ENCODE data around the gene SLC23A2. TPM values are rescaled to one million over a fixed set of nuclear protein-coding genes. Genes with fewer than 3 reads are reported as not detected.

SLC23A2 gene
- total RNA-seq, 2 experiments from 2014 or later, result 14.3 to 25.7 TPM

DNA sequence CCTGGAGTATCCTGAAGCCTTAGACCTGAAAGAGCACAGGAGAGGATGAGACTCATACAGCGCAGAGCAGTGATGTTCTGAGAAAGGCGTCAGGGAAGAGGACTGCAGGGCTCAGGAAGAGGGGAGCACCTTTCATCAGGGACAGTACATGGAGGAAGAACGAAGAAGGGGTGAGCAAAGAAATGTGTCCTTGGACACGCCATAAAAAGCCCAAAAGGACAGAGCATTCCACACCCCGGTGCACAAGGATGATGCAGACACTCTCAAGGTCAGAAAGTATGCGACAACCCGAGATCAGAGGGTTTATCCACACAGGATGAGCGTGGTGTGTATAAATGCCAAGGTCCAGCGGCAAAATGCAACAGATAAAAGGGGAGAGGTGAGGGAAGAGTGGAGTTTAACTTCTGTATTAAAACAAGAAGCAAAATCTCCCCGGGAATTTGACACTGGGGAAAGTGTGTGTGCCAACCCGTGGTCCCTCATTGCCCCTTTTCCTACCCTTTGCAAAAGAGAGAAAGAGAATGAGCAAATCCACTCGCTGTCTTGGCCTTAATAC is 64.4 kb downstream of the SLC23A2 start:
- TF ChIP-seq EZH2phosphoT487 (IDR thresholded peaks at IDR 0.05; ENCODE audit: borderline replicate concordance, low read depth, low read length), result no peak
- TF ChIP-seq, protein P1, sequence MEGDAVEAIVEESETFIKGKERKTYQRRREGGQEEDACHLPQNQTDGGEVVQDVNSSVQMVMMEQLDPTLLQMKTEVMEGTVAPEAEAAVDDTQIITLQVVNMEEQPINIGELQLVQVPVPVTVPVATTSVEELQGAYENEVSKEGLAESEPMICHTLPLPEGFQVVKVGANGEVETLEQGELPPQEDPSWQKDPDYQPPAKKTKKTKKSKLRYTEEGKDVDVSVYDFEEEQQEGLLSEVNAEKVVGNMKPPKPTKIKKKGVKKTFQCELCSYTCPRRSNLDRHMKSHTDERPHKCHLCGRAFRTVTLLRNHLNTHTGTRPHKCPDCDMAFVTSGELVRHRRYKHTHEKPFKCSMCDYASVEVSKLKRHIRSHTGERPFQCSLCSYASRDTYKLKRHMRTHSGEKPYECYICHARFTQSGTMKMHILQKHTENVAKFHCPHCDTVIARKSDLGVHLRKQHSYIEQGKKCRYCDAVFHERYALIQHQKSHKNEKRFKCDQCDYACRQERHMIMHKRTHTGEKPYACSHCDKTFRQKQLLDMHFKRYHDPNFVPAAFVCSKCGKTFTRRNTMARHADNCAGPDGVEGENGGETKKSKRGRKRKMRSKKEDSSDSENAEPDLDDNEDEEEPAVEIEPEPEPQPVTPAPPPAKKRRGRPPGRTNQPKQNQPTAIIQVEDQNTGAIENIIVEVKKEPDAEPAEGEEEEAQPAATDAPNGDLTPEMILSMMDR (conservative IDR thresholded peaks at IDR 0.05; ENCODE audit: low read length), result no peak
- no TSS peak for BruUV-seq (replicated peaks)
- no peak for DNase-seq (ENCODE audit: low spot score)
- no peak overlapping the region for H3K4me3 ChIP-seq (ENCODE audit: low read depth, low read length, poor library complexity, severe bottlenecking)
- H3K27ac ChIP-seq (ENCODE audit: low read depth, low read length, poor library complexity, severe bottlenecking), result no peak overlapping the region
- no peak overlapping the region for H2AFZ ChIP-seq (ENCODE audit: low read length)
- peaks cover 4% of the 10 kb centered on the region; the same call in 1 of the 2 replicates for H3K79me2 ChIP-seq (ENCODE audit: insufficient read depth, low read depth, low read length)
- no peak overlapping the region for H3K4me2 ChIP-seq (ENCODE audit: low read length)
- ChIA-PET CTCF (ENCODE audit: unreplicated experiment) (no interaction called here), POLR2A (no interaction called here)
- no peaks in the 10 kb centered on the region for H3K9me2 ChIP-seq (ENCODE audit: insufficient read depth, low read length)
- H3K4me1 ChIP-seq (ENCODE audit: insufficient read depth, low read length, poor library complexity, severe bottlenecking), result peaks cover 7% of the 10 kb centered on the region
- peaks cover 8% of the 10 kb centered on the region; the same call in 1 of the 2 replicates for H3K36me3 ChIP-seq (ENCODE audit: insufficient read depth, low read length)
- H3K9me3 ChIP-seq (ENCODE audit: low read length), result no peaks in the 10 kb centered on the region
- H4K20me1 ChIP-seq (ENCODE audit: insufficient read depth, low read length), result no peaks in the 10 kb centered on the region
- intact Hi-C loops (cut with micrococcal nuclease; ENCODE audit: unreplicated experiment), result no loop called here

DNA sequence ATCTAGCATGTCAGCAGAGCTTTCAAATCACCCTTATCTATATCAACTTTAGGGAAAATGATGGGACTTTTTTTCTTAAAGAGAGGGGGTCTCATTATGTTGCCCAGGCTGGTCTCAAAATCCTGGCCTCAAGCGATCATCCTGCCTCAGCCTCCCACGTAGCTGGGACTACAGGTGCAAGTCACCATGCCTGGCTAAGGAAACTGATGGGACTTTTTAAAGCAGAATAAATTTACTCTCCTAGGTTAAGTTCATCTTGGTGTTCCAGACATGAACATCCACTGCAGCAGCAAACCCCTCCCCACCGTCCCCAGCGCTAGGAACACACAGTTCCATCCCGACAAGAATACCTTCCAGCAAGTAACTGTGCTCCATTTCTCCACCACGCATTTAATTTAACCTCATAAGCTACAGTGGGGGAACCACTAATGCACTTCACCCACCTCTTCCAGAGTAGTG is 64.9 kb downstream of the SLC23A2 start:
- intact Hi-C loops (cut with micrococcal nuclease; ENCODE audit: unreplicated experiment), result no loop called here
- no peak for TF ChIP-seq EZH2phosphoT487 (IDR thresholded peaks at IDR 0.05; ENCODE audit: borderline replicate concordance, low read depth, low read length)
- TF ChIP-seq, protein P1 (conservative IDR thresholded peaks at IDR 0.05; ENCODE audit: low read length), result no peak
- peaks cover 11% of the 10 kb centered on the region; the same call in 1 of the 2 replicates for H3K36me3 ChIP-seq (ENCODE audit: insufficient read depth, low read length)
- peaks cover 2% of the 10 kb centered on the region for H3K4me1 ChIP-seq (ENCODE audit: insufficient read depth, low read length, poor library complexity, severe bottlenecking)
- no peaks in the 10 kb centered on the region for H3K9me3 ChIP-seq (ENCODE audit: low read length)
- ChIA-PET CTCF (ENCODE audit: unreplicated experiment) (no interaction called here), POLR2A (interaction anchor here (1.1 kb wide), 1 partner anchor 18 kb away, joined by 3 read pairs; no protein-coding TSS in a partner anchor)
- no TSS peak for BruUV-seq (replicated peaks)
- H3K27ac ChIP-seq (ENCODE audit: low read depth, low read length, poor library complexity, severe bottlenecking), result no peak overlapping the region
- no peaks in the 10 kb centered on the region for H3K79me2 ChIP-seq (ENCODE audit: insufficient read depth, low read depth, low read length)
- no peaks in the 10 kb centered on the region for H3K9me2 ChIP-seq (ENCODE audit: insufficient read depth, low read length)
- DNase-seq (ENCODE audit: low spot score), result no peak
- H3K4me3 ChIP-seq (ENCODE audit: low read depth, low read length, poor library complexity, severe bottlenecking), result no peak overlapping the region
- no peak overlapping the region for H2AFZ ChIP-seq (ENCODE audit: low read length)
- H3K4me2 ChIP-seq (ENCODE audit: low read length), result no peak overlapping the region
- no peaks in the 10 kb centered on the region for H4K20me1 ChIP-seq (ENCODE audit: insufficient read depth, low read length)

DNA sequence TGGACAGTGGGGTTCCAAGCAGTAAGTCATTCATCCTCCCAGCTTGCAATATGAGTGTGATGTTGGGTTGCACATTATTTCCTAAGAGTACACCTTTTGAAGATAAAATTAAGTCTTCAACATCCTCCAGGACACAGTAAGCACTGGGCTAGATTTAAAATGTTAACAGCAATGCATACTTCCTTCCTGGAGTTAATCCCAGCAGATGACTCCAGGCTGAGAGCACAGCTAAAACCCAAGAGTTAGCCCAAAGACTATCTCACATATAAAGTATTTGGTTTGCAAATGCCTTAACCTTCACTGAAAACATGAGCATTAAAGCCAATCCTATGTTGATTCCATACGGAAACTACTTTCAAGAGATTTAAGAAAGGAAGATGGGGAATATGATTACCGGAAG is 69.2 kb downstream of the SLC23A2 start:
- Histone ChIP-seq H3K79me2 (ENCODE audit: insufficient read depth, low read depth, low read length) (no peaks in the 10 kb centered on the region), H3K9me2 (ENCODE audit: insufficient read depth, low read length) (no peaks in the 10 kb centered on the region), H3K27ac (ENCODE audit: low read depth, low read length, poor library complexity, severe bottlenecking) (no peak overlapping the region), H3K9me3 (ENCODE audit: low read length) (no peaks in the 10 kb centered on the region), H2AFZ (ENCODE audit: low read length) (no peak overlapping the region), H3K4me3 (ENCODE audit: low read depth, low read length, poor library complexity, severe bottlenecking) (no peak overlapping the region), H4K20me1 (ENCODE audit: insufficient read depth, low read length) (no peaks in the 10 kb centered on the region), H3K4me1 (ENCODE audit: insufficient read depth, low read length, poor library complexity, severe bottlenecking) (no peaks in the 10 kb centered on the region), H3K36me3 (ENCODE audit: insufficient read depth, low read length) (peaks cover 24% of the 10 kb centered on the region), H3K4me2 (ENCODE audit: low read length) (no peak overlapping the region)
- POLR2A ChIA-PET, result no interaction called here
- no TSS peak for BruUV-seq (replicated peaks)
- CTCF ChIA-PET (ENCODE audit: unreplicated experiment), result no interaction called here
- intact Hi-C loops (cut with micrococcal nuclease; ENCODE audit: unreplicated experiment), result no loop called here
- no peak for TF ChIP-seq EZH2phosphoT487 (IDR thresholded peaks at IDR 0.05; ENCODE audit: borderline replicate concordance, low read depth, low read length)
- TF ChIP-seq, protein P1 (conservative IDR thresholded peaks at IDR 0.05; ENCODE audit: low read length), result no peak
- DNase-seq (ENCODE audit: low spot score), result no peak
